Memory B cell (primary cell): Measurements from ENCODE around the gene JAM3.
"Not testable (repeated sequence)": the region's sequence is repeated elsewhere in the genome, so short reads cannot be mapped to it uniquely, and the experiment has no call there.

Source experiments
- ATAC-seq: fragments of 150-1000 bp; cut with Tn5 transposase; 2 replicates; pipeline ENCODE4 v1.10.0; 2021; ENCODE audit warnings: low read depth, mild to moderate bottlenecking, moderate library complexity
- DNase-seq, 2 donors: peaks; one replicate each; pipeline ENCODE4 v3.0.0; 2022; ENCODE audit warnings: low spot score in 2 of 2
- H3K27ac Mint-ChIP-seq: one replicate; pipeline ENCODE4 v1.8.0; 2022; ENCODE audit warnings: mild to moderate bottlenecking, moderate library complexity, mixed read lengths
- H3K27me3 Mint-ChIP-seq: one replicate; pipeline ENCODE4 v1.8.0; 2022; ENCODE audit warnings: mixed read lengths
- H3K36me3 Mint-ChIP-seq: one replicate; pipeline ENCODE4 v1.8.0; 2022; ENCODE audit warnings: mild to moderate bottlenecking, mixed read lengths
- H3K4me1 Mint-ChIP-seq: one replicate; pipeline ENCODE4 v1.8.0; 2022; ENCODE audit warnings: mixed read lengths
- H3K4me3 Mint-ChIP-seq: one replicate; pipeline ENCODE4 v1.8.0; 2022; ENCODE audit warnings: mild to moderate bottlenecking, moderate library complexity, mixed read lengths
- H3K9me3 Mint-ChIP-seq: one replicate; pipeline ENCODE4 v1.8.0; 2022; ENCODE audit warnings: mixed read lengths

JAM3 gene

DNA sequence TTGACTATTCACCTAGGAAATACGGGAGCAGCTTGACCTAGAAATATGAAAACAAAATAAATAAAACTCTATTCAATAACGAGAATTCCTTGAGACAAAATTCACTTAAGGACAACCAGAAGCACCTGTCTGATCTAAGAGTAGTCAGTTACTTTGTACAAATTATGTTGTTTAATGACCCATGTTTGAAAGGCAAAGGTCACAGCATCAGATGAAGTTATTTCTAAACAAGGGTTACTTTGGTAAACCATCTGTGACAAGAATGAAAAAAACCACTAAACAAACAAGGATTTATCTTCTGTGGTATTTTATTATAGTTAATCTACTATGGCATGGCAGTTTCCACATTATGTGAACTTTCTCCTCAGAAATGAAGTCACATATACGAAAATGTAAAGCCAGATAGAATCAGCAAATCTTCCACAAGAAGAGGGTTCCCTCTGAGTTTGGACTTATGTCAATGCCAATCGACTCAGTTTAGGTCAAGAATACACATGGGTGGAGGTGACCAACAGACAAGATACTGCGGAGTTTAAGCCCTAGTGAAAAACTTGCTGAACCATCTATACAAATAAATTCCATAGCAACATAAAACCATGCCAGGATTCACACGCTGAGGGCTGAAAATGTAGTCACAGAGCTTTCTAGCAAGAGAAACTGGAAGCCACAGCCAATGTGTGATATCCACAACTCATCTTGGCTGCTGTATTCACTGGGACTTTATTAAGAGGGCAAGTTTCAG, 101.5 kb downstream of the JAM3 start:
- Mint-ChIP-seq H3K27me3 (no peaks in the 10 kb centered on the region), H3K36me3 (peaks cover 41% of the 10 kb centered on the region), H3K4me3 (no peak overlapping the region), H3K27ac (no peak overlapping the region), H3K9me3 (no peaks in the 10 kb centered on the region), H3K4me1 (no peaks in the 10 kb centered on the region)
- ATAC-seq (no peak), DNase-seq (no peak)

DNA sequence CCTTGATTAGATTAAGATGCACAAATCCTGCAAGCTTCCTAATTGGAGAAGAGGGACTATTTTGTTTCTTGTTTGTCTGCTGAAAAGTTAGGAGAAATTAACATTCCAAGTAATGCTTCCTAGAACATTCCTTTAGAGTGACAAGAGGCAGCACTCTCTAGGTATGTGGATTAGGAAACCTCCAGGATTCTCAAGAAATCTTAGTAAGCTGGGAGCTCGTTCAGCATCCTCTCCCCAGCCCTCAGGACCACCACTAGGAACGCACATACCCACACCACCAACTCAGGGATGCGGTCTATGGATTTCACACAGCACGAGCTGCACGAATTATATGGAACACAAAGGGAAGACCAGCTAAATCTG, 102.0 kb downstream of the JAM3 start:
- peaks cover 37% of the 10 kb centered on the region for H3K36me3 Mint-ChIP-seq
- no peak overlapping the region for H3K4me3 Mint-ChIP-seq
- DNase-seq: no peak
- no peak for ATAC-seq
- no peaks in the 10 kb centered on the region for H3K27me3 Mint-ChIP-seq
- no peaks in the 10 kb centered on the region for H3K9me3 Mint-ChIP-seq
- H3K4me1 Mint-ChIP-seq: no peaks in the 10 kb centered on the region
- no peak overlapping the region for H3K27ac Mint-ChIP-seq

DNA sequence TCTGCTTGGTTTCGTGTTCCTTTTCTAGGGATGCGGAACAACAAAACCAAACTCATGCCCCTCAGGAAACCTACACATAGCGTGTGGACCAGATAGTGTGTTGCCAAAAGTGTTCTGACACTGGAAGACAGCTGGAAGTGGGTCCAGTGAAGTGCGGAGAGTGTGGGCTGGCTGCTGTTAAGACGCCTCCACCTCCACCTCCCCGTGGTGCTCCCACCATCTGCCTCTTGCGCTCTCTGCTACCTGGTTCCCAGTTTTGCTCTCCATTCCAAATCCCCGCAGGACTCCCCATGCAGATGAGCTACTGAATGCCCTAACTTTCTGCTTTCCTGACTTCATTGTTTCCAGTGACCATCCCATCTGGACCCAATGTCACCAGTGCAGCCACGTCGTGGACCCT, 103.1 kb downstream of the JAM3 start:
- H3K27ac Mint-ChIP-seq: no peak overlapping the region
- ATAC-seq (no peak), DNase-seq (no peak)
- H3K4me3 Mint-ChIP-seq: no peak overlapping the region
- H3K9me3 Mint-ChIP-seq: no peaks in the 10 kb centered on the region
- H3K27me3 Mint-ChIP-seq: no peaks in the 10 kb centered on the region
- no peaks in the 10 kb centered on the region for H3K4me1 Mint-ChIP-seq
- H3K36me3 Mint-ChIP-seq: peaks cover 40% of the 10 kb centered on the region

DNA sequence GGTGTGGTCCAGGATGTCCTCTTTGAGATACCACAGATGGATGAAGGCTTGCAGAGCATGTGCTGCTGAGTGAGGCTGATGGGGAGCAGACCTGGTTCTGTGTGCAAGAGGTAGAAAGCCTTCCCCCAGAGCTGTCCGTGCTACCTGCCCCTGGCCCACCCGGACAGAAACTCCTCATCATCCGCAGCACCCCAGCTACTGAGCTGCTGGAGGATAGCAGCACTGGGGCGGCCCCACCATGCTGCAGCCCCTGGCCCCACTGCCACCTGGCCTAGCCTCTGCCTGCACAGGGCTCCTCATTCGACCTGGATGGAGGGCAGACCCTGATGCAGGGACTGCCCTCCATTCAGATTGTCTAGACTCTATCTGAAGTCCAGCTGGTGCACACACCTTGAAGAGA, 104.4 kb downstream of the JAM3 start:
- H3K4me3 Mint-ChIP-seq: no peak overlapping the region
- ATAC-seq (no peak), DNase-seq (no peak)
- H3K4me1 Mint-ChIP-seq: no peaks in the 10 kb centered on the region
- H3K27me3 Mint-ChIP-seq: no peaks in the 10 kb centered on the region
- H3K36me3 Mint-ChIP-seq: peaks cover 31% of the 10 kb centered on the region
- no peak overlapping the region for H3K27ac Mint-ChIP-seq
- no peaks in the 10 kb centered on the region for H3K9me3 Mint-ChIP-seq

DNA sequence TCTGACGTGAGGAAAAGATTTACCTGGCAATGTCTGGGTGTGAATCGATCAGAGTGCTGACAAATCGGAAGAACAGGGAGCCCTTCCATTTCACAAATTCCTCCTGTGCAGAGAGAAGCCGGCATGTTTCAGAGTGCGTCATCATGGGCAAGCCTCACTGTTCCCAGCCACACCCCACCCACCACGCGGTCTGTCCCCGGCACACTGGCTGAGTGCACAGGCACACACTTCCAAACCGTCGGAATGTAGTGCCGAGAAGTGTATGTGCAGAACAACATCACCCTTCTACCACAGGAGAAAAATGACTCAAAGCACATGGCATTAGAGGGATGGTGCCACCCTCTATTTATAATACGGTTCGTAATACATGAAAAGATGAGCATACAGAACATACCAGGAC, 107.4 kb downstream of the JAM3 start:
- Mint-ChIP-seq H3K4me1 (no peaks in the 10 kb centered on the region), H3K9me3 (no peaks in the 10 kb centered on the region), H3K27ac (no peak overlapping the region), H3K27me3 (no peaks in the 10 kb centered on the region), H3K36me3 (peaks cover 29% of the 10 kb centered on the region), H3K4me3 (no peak overlapping the region)
- no peak for DNase-seq
- no peak for ATAC-seq

DNA sequence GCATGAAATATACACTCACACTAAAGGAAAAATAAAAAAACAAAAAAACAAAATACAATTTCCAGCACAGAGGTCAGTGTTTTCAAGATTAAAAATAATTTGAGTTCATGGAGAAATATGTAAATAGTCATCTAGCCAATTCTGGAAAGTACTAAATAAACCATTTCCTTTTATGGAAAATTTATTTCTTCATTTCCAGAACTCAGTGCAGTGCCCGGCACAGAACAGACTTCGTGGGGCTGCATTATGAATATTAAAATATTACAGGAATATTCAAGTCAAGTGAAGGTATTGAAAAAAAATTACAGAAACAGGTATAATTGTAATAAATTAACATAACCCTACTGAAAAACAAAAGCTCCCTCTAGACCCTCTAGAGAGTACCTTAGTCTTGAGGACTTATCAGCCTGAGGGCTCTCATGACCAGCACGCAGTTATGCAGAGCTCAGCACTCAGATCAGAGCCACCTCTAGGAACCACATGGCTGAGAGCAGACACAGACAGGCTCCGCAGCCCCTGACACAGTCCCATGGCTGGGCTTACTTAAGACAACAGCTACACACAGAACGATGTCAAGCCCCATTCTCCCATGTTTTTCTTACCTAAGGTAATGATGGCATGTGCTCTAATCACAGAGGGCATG, 109.3 kb downstream of the JAM3 start:
- ATAC-seq (no peak), DNase-seq (no peak)
- Mint-ChIP-seq H3K9me3 (no peaks in the 10 kb centered on the region), H3K4me3 (no peak overlapping the region), H3K4me1 (no peaks in the 10 kb centered on the region), H3K27ac (no peak overlapping the region), H3K36me3 (peaks cover 25% of the 10 kb centered on the region), H3K27me3 (no peaks in the 10 kb centered on the region)

DNA sequence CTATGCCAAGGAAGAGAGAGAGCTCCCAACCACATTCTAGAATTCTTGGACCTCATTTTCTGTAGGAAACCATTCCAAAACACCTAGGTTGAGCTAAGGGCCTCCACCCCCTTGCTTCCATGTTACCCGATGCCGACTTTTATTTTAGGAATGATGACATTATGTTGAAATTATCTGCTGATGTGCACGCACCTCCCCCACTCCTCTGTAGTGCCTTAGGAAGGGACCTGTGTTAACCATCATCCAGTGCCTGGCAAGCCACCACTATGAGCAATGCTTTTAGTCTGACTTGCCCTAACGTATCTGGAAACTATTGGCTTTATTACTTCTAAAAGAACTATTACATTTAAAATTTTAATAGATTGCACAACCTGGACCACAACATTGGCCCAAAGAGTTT, 112.8 kb downstream of the JAM3 start:
- Mint-ChIP-seq H3K36me3 (peaks cover 27% of the 10 kb centered on the region), H3K4me3 (no peak overlapping the region), H3K27me3 (no peaks in the 10 kb centered on the region), H3K4me1 (no peaks in the 10 kb centered on the region), H3K9me3 (no peaks in the 10 kb centered on the region), H3K27ac (no peak overlapping the region)
- ATAC-seq (no peak), DNase-seq (no peak)

DNA sequence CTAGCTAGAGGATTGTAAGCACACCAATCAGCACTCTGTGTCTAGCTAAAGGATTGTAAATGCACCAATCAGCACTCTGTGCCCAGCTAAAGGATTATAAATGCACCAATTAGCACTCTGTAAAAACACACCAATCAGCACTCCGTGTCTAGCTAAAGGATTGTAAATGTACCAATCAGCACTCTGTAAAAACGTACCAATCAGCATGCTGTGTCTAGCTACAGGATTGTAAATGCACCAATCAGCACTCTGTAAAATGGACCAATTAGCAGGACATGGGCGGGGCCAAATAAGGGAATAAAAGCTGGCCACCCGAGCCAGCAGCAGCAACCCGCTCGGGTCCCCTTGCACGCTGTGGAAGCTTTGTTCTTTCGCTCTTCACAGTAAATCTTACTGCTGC, 119.2 kb downstream of the JAM3 start:
- H3K27me3 Mint-ChIP-seq, H3K27ac Mint-ChIP-seq, DNase-seq, H3K9me3 Mint-ChIP-seq, H3K4me3 Mint-ChIP-seq, H3K4me1 Mint-ChIP-seq, ATAC-seq: not testable (repeated sequence)
- H3K36me3 Mint-ChIP-seq: peaks cover 55% of the 10 kb centered on the region

DNA sequence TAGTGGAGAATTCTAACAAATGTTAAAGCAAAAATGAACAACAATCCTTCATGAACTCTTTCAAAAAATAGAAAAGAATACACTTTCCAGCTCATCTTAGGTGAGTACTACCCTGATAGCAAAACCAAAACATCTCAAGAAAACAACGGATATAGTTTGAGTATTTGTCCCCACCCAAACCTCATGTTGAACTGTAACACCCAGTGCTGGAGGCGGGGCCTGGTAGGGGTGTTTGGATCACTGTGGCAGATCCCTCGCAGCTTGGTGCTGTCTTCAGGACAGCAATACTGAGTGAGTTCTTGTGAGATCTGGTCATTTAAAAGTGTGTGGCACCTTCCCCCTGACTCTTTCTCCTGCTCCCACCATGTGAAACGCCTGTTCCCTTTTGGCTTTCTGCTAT, 127.9 kb downstream of the JAM3 start:
- no peak overlapping the region for H3K27ac Mint-ChIP-seq
- no peaks in the 10 kb centered on the region for H3K4me1 Mint-ChIP-seq
- no peaks in the 10 kb centered on the region for H3K9me3 Mint-ChIP-seq
- no peak overlapping the region for H3K4me3 Mint-ChIP-seq
- DNase-seq (no peak), ATAC-seq (no peak)
- peaks cover 41% of the 10 kb centered on the region for H3K36me3 Mint-ChIP-seq
- no peaks in the 10 kb centered on the region for H3K27me3 Mint-ChIP-seq

DNA sequence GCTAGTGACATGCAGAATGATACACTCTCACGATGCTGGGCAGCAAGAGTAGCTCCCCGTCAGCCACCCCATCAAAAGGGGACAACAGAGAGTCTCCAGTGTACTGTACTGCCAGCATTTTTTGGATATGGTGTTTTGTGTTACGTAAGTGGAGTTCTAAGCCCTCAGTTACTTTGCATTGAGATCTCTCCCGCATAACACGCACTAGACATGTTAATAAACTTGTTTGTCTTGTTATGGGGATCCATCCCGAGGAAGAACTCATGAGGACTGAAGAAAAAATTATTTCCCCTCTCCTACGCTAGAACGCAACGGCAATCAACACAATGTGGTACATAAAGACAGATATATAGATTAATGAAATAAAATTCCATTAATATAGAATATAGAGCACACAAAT, 130.7 kb downstream of the JAM3 start:
- no peaks in the 10 kb centered on the region for H3K9me3 Mint-ChIP-seq
- H3K27ac Mint-ChIP-seq: no peak overlapping the region
- peaks cover 37% of the 10 kb centered on the region for H3K36me3 Mint-ChIP-seq
- no peak overlapping the region for H3K4me3 Mint-ChIP-seq
- DNase-seq (no peak), ATAC-seq (no peak)
- H3K4me1 Mint-ChIP-seq: no peaks in the 10 kb centered on the region
- H3K27me3 Mint-ChIP-seq: no peaks in the 10 kb centered on the region

DNA sequence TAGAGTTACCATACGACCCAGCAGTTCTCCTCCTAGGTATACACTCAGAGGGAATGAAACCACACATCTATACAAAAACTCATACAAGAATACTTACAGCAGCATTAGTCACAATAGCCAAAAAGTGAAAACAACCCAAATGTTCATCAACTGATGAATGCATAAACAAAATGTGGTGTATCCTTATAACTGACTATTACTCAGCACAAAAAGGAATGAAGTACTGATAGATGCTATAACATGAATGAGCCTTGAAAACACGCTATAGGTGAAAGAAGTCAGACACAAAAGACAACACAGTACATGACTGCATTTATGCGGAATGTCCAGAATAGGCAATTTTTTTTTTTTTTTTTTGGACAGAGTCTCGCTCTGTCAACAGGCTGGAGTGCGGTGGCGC, 131.8 kb downstream of the JAM3 start:
- no peaks in the 10 kb centered on the region for H3K4me1 Mint-ChIP-seq
- no peaks in the 10 kb centered on the region for H3K27me3 Mint-ChIP-seq
- DNase-seq (no peak), ATAC-seq (no peak)
- no peak overlapping the region for H3K27ac Mint-ChIP-seq
- H3K36me3 Mint-ChIP-seq: peaks cover 40% of the 10 kb centered on the region
- no peak overlapping the region for H3K4me3 Mint-ChIP-seq
- no peaks in the 10 kb centered on the region for H3K9me3 Mint-ChIP-seq
